PFSK-1 (cell line): Measurements from ENCODE around the gene CLDN17.

Source experiments
- FOXP2 ChIP-seq: optimal IDR thresholded peaks from 2 replicates; pipeline ENCODE3; 2011; ENCODE audit warnings: borderline replicate concordance, control low read depth, inconsistent platforms; ENCODE audit not compliant: insufficient read depth; ENCODE audit errors: extremely low read length, extremely low read depth
- POLR2AphosphoS5 ChIP-seq: IDR thresholded peaks from 2 replicates; pipeline ENCODE4 v1.6.1; 2012; ENCODE audit warnings: low read depth, mild to moderate bottlenecking, control low read depth, low read length, moderate library complexity

- no peak for TF ChIP-seq FOXP2
- TF ChIP-seq POLR2AphosphoS5 = no peak
Measured at GRCh38 chr21:30216041-30216723, 49.6 kb upstream of the CLDN17 start, which contains the start of gene CLDN8.
